ENCODE results near the gene HCN1.

DNA sequence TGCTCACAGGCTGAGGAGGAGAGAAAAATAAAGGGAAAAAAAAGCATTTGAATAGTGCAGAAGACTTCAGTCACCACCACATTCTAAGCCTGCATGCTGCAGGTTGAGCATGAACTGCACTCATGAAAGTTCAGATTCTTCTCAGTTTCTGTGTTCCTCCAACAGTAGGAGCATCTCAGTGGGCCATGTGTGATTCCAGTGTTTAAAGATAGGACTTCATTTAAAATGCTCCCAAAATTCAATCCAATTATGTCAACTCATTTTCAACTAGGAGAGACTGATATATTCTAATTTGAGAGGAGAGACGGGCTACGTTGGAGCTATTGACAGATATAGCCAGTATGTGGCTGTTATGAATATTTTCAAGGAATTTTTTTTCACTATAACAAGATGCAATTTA is 186.8 kb downstream of the HCN1 start:
- TF ChIP-seq POLR2AphosphoS5 (IDR thresholded peaks at IDR 0.05) (no peak), EP300 (IDR thresholded peaks at IDR 0.05) (no peak), POLR2A (IDR thresholded peaks at IDR 0.05) (no peak)
- TF ChIP-seq, protein P1, sequence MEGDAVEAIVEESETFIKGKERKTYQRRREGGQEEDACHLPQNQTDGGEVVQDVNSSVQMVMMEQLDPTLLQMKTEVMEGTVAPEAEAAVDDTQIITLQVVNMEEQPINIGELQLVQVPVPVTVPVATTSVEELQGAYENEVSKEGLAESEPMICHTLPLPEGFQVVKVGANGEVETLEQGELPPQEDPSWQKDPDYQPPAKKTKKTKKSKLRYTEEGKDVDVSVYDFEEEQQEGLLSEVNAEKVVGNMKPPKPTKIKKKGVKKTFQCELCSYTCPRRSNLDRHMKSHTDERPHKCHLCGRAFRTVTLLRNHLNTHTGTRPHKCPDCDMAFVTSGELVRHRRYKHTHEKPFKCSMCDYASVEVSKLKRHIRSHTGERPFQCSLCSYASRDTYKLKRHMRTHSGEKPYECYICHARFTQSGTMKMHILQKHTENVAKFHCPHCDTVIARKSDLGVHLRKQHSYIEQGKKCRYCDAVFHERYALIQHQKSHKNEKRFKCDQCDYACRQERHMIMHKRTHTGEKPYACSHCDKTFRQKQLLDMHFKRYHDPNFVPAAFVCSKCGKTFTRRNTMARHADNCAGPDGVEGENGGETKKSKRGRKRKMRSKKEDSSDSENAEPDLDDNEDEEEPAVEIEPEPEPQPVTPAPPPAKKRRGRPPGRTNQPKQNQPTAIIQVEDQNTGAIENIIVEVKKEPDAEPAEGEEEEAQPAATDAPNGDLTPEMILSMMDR (IDR thresholded peaks at IDR 0.05): no peak

All from suprapubic skin (tissue), 4 donors.